ENCODE measurements around the gene AWAT2.

- TF ChIP-seq CTCF (IDR thresholded peaks at IDR 0.05) (no peak), EZH2 (IDR thresholded peaks at IDR 0.05; ENCODE audit: borderline replicate concordance, insufficient read depth, low read depth, low read length, poor library complexity, severe bottlenecking) (no peak)
Observed at GRCh38 chrX:70029863-70030262, 19.9 kb downstream of the AWAT2 start.
